ENCODE measurements around the gene MYOM3.

Gene MYOM3

GRCh38 chr1:24102961-24103360, 9.0 kb downstream of the MYOM3 start:
- H2AK5ac ChIP-seq (ENCODE audit: low read depth, low read length), result peak overlapping the region; percentile 11
- H2AFZ ChIP-seq (ENCODE audit: low read length), result no peak overlapping the region
- no peak overlapping the region for H2BK15ac ChIP-seq (ENCODE audit: low read length)
- H4K8ac ChIP-seq (ENCODE audit: low read depth, low read length), result no peak overlapping the region
- no peak overlapping the region for H3K9ac ChIP-seq (ENCODE audit: low read depth, low read length, poor library complexity)
- no peak overlapping the region for H3K4ac ChIP-seq (ENCODE audit: low read length)
- H3K4me3 ChIP-seq (ENCODE audit: low read length in 2 of 2), result no peak overlapping the region
- no peaks in the 10 kb centered on the region for H3K27me3 ChIP-seq (ENCODE audit: control insufficient read depth in 3 of 3, insufficient read depth in 3 of 3, low read depth in 1 of 3, low read length in 3 of 3)
- no peak overlapping the region for H3K27ac ChIP-seq (replicated peaks; ENCODE audit: low read length)
- no peak overlapping the region for H4K91ac ChIP-seq (ENCODE audit: low read depth, low read length, poor library complexity)
- no peak overlapping the region for H3K23ac ChIP-seq (ENCODE audit: low read depth, low read length, poor library complexity)
- no peak overlapping the region for H3K18ac ChIP-seq (ENCODE audit: low read length)
- H3K4me1 ChIP-seq (ENCODE audit: control insufficient read depth in 2 of 2, insufficient read depth in 1 of 2, low read depth in 1 of 2, low read length in 2 of 2), result peaks cover 0 to 11% of the 10 kb centered on the region in 2 donors
- H2BK120ac ChIP-seq (ENCODE audit: low read depth, low read length), result no peak overlapping the region
- no peaks in the 10 kb centered on the region for H3K36me3 ChIP-seq (replicated peaks in 1 of 2; ENCODE audit: control insufficient read depth in 2 of 2, insufficient read depth in 2 of 2, low read length in 2 of 2)
- no peak overlapping the region for H2BK5ac ChIP-seq (ENCODE audit: low read length)
- no peak for DNase-seq (ENCODE audit: low spot score)
- H3K4me2 ChIP-seq (ENCODE audit: insufficient read depth, low read length, poor library complexity, severe bottlenecking), result no peak overlapping the region
- H3K79me1 ChIP-seq (ENCODE audit: low read depth, low read length), result no peaks in the 10 kb centered on the region
- H2BK12ac ChIP-seq (ENCODE audit: low read length), result no peak overlapping the region
- WGBS, 2 donors (ENCODE audit: extremely low coverage in 2 of 2, insufficient read length in 2 of 2, insufficient replicate concordance in 1 of 2), result no CpG with 5 or more reads among the region's 8 CpGs
- peak overlapping the region; percentile 73 for H3K14ac ChIP-seq (ENCODE audit: low read length)
- H3K9me3 ChIP-seq (replicated peaks in 1 of 2; ENCODE audit: control insufficient read depth in 2 of 2, insufficient read depth in 1 of 2, low read depth in 1 of 2, low read length in 2 of 2), result no peaks in the 10 kb centered on the region

- H3K23ac ChIP-seq (ENCODE audit: low read depth, low read length, poor library complexity), result no peak overlapping the region
- H2AFZ ChIP-seq (ENCODE audit: low read length), result no peak overlapping the region
- no peak overlapping the region for H3K4ac ChIP-seq (ENCODE audit: low read length)
- H4K8ac ChIP-seq (ENCODE audit: low read depth, low read length), result no peak overlapping the region
- H3K27ac ChIP-seq (replicated peaks; ENCODE audit: low read length), result no peak overlapping the region
- no peaks in the 10 kb centered on the region for H3K27me3 ChIP-seq (ENCODE audit: control insufficient read depth in 3 of 3, insufficient read depth in 3 of 3, low read depth in 1 of 3, low read length in 3 of 3)
- DNase-seq (ENCODE audit: low spot score), result no peak
- H3K9ac ChIP-seq (ENCODE audit: low read depth, low read length, poor library complexity), result peak overlapping the region; percentile 25
- H3K4me3 ChIP-seq (ENCODE audit: low read length in 2 of 2), result no peak overlapping the region
- H3K18ac ChIP-seq (ENCODE audit: low read length), result no peak overlapping the region
- H4K91ac ChIP-seq (ENCODE audit: low read depth, low read length, poor library complexity), result no peak overlapping the region
- H3K36me3 ChIP-seq (replicated peaks in 1 of 2; ENCODE audit: control insufficient read depth in 2 of 2, insufficient read depth in 2 of 2, low read length in 2 of 2), result no peaks in the 10 kb centered on the region
- H2BK5ac ChIP-seq (ENCODE audit: low read length), result no peak overlapping the region
- peak overlapping the region; percentile 44 for H2AK5ac ChIP-seq (ENCODE audit: low read depth, low read length)
- no CpG with 5 or more reads among the region's 9 CpGs for WGBS, 2 donors (ENCODE audit: extremely low coverage in 2 of 2, insufficient read length in 2 of 2, insufficient replicate concordance in 1 of 2)
- H2BK120ac ChIP-seq (ENCODE audit: low read depth, low read length), result no peak overlapping the region
- no peaks in the 10 kb centered on the region for H3K79me1 ChIP-seq (ENCODE audit: low read depth, low read length)
- H2BK15ac ChIP-seq (ENCODE audit: low read length), result peak overlapping the region; percentile 28
- no peak overlapping the region for H3K4me2 ChIP-seq (ENCODE audit: insufficient read depth, low read length, poor library complexity, severe bottlenecking)
- H3K4me1 ChIP-seq (ENCODE audit: control insufficient read depth in 2 of 2, insufficient read depth in 1 of 2, low read depth in 1 of 2, low read length in 2 of 2), result peaks cover 0 to under 1% of the 10 kb centered on the region in 2 donors
- H2BK12ac ChIP-seq (ENCODE audit: low read length), result no peak overlapping the region
- no peak overlapping the region for H3K14ac ChIP-seq (ENCODE audit: low read length)
- no peaks in the 10 kb centered on the region for H3K9me3 ChIP-seq (replicated peaks in 1 of 2; ENCODE audit: control insufficient read depth in 2 of 2, insufficient read depth in 1 of 2, low read depth in 1 of 2, low read length in 2 of 2)
Measured at GRCh38 chr1:24101796-24102586, 9.9 kb downstream of the MYOM3 start.

GRCh38 chr1:24100945-24101737, 10.8 kb downstream of the MYOM3 start:
- H2BK5ac ChIP-seq (ENCODE audit: low read length), result no peak overlapping the region
- H3K14ac ChIP-seq (ENCODE audit: low read length), result no peak overlapping the region
- peak overlapping the region; percentile 11 for H3K18ac ChIP-seq (ENCODE audit: low read length)
- H3K4ac ChIP-seq (ENCODE audit: low read length), result no peak overlapping the region
- no peak overlapping the region for H3K4me2 ChIP-seq (ENCODE audit: insufficient read depth, low read length, poor library complexity, severe bottlenecking)
- WGBS, 2 donors (ENCODE audit: extremely low coverage in 2 of 2, insufficient read length in 2 of 2, insufficient replicate concordance in 1 of 2), result no CpG with 5 or more reads among the region's 13 CpGs
- H2AK5ac ChIP-seq (ENCODE audit: low read depth, low read length), result no peak overlapping the region
- no peak overlapping the region for H2BK15ac ChIP-seq (ENCODE audit: low read length)
- no peak overlapping the region for H3K23ac ChIP-seq (ENCODE audit: low read depth, low read length, poor library complexity)
- H2BK12ac ChIP-seq (ENCODE audit: low read length), result no peak overlapping the region
- DNase-seq (ENCODE audit: low spot score), result no peak
- no peak overlapping the region for H3K4me3 ChIP-seq (ENCODE audit: low read length in 2 of 2)
- H3K36me3 ChIP-seq (replicated peaks in 1 of 2; ENCODE audit: control insufficient read depth in 2 of 2, insufficient read depth in 2 of 2, low read length in 2 of 2), result no peaks in the 10 kb centered on the region
- no peak overlapping the region for H2BK120ac ChIP-seq (ENCODE audit: low read depth, low read length)
- no peak overlapping the region for H3K9ac ChIP-seq (ENCODE audit: low read depth, low read length, poor library complexity)
- H3K9me3 ChIP-seq (replicated peaks in 1 of 2; ENCODE audit: control insufficient read depth in 2 of 2, insufficient read depth in 1 of 2, low read depth in 1 of 2, low read length in 2 of 2), result no peaks in the 10 kb centered on the region
- no peak overlapping the region for H3K27ac ChIP-seq (replicated peaks; ENCODE audit: low read length)
- no peak overlapping the region for H4K91ac ChIP-seq (ENCODE audit: low read depth, low read length, poor library complexity)
- no peak overlapping the region for H2AFZ ChIP-seq (ENCODE audit: low read length)
- no peaks in the 10 kb centered on the region for H3K79me1 ChIP-seq (ENCODE audit: low read depth, low read length)
- no peak overlapping the region for H4K8ac ChIP-seq (ENCODE audit: low read depth, low read length)
- H3K27me3 ChIP-seq (ENCODE audit: control insufficient read depth in 3 of 3, insufficient read depth in 3 of 3, low read depth in 1 of 3, low read length in 3 of 3), result no peaks in the 10 kb centered on the region
- no peaks in the 10 kb centered on the region for H3K4me1 ChIP-seq (ENCODE audit: control insufficient read depth in 2 of 2, insufficient read depth in 1 of 2, low read depth in 1 of 2, low read length in 2 of 2)

GRCh38 chr1:24098943-24099638, 12.8 kb downstream of the MYOM3 start:
- DNase-seq (ENCODE audit: low spot score), result no peak
- Histone ChIP-seq H3K4ac (ENCODE audit: low read length) (no peak overlapping the region), H4K91ac (ENCODE audit: low read depth, low read length, poor library complexity) (no peak overlapping the region), H3K18ac (ENCODE audit: low read length) (peak overlapping the region; percentile 8), H3K4me2 (ENCODE audit: insufficient read depth, low read length, poor library complexity, severe bottlenecking) (no peak overlapping the region), H2BK5ac (ENCODE audit: low read length) (no peak overlapping the region), H2AK5ac (ENCODE audit: low read depth, low read length) (no peak overlapping the region), H3K4me3 (ENCODE audit: low read length in 2 of 2) (no peak overlapping the region), H3K23ac (ENCODE audit: low read depth, low read length, poor library complexity) (no peak overlapping the region), H3K27ac (replicated peaks; ENCODE audit: low read length) (no peak overlapping the region), H3K14ac (ENCODE audit: low read length) (no peak overlapping the region), H4K8ac (ENCODE audit: low read depth, low read length) (no peak overlapping the region), H3K79me1 (ENCODE audit: low read depth, low read length) (no peaks in the 10 kb centered on the region), H3K27me3 (ENCODE audit: control insufficient read depth in 3 of 3, insufficient read depth in 3 of 3, low read depth in 1 of 3, low read length in 3 of 3) (no peaks in the 10 kb centered on the region), H2BK12ac (ENCODE audit: low read length) (no peak overlapping the region), H2AFZ (ENCODE audit: low read length) (no peak overlapping the region), H3K9me3 (replicated peaks in 1 of 2; ENCODE audit: control insufficient read depth in 2 of 2, insufficient read depth in 1 of 2, low read depth in 1 of 2, low read length in 2 of 2) (no peaks in the 10 kb centered on the region), H3K4me1 (ENCODE audit: control insufficient read depth in 2 of 2, insufficient read depth in 1 of 2, low read depth in 1 of 2, low read length in 2 of 2) (no peaks in the 10 kb centered on the region), H2BK15ac (ENCODE audit: low read length) (no peak overlapping the region), H2BK120ac (ENCODE audit: low read depth, low read length) (no peak overlapping the region), H3K9ac (ENCODE audit: low read depth, low read length, poor library complexity) (no peak overlapping the region), H3K36me3 (replicated peaks in 1 of 2; ENCODE audit: control insufficient read depth in 2 of 2, insufficient read depth in 2 of 2, low read length in 2 of 2) (no peaks in the 10 kb centered on the region)
- WGBS, 2 donors (ENCODE audit: extremely low coverage in 2 of 2, insufficient read length in 2 of 2, insufficient replicate concordance in 1 of 2), result no CpG with 5 or more reads among the region's 12 CpGs

Data from neuronal stem cell (in vitro differentiated cells).